Common myeloid progenitor, CD34-positive (primary cell): ENCODE results near the gene KRTAP10-12.

Source experiments
- CTCF ChIA-PET: fragments of 350-600 bp; sonication (Branson Sonifier 250); formaldehyde crosslinking; loops from one replicate; lab custom pipeline; 2021; ENCODE audit warnings: antibody characterized with exemption; lab: Charles Lee
- POLR2A ChIA-PET: fragments of 350-600 bp; sonication (Branson Sonifier 250); formaldehyde crosslinking; loops from one replicate; lab custom pipeline; 2021; ENCODE audit warnings: antibody characterized with exemption; lab: Charles Lee
- DNase-seq, 3 donors: peaks; one replicate each; pipeline versions ENCODE4 v3.0.0 to v3.0.0-alpha.2; 2013
- H3K27ac ChIP-seq, 2 experiments: 1 replicate in 1 of 2; 2 replicates in 1 of 2; pipeline ENCODE4 v1.7.0; 2013; ENCODE audit warnings: inconsistent platforms in 2 of 2, low read length in 2 of 2, mild to moderate bottlenecking in 2 of 2, low read depth in 1 of 2, moderate library complexity in 1 of 2; ENCODE audit not compliant: severe bottlenecking in 2 of 2, insufficient read depth in 1 of 2, poor library complexity in 1 of 2
- H3K27me3 ChIP-seq, 5 experiments: replicated peaks in 2 of 5; 1 replicate in 3 of 5; 2 replicates in 2 of 5; pipeline versions ENCODE4 v1.6.1 to v1.7.0; 2013; ENCODE audit warnings: low read length in 4 of 5, mild to moderate bottlenecking in 2 of 5, moderate library complexity in 2 of 5, inconsistent platforms in 1 of 5; ENCODE audit not compliant: insufficient read depth in 5 of 5, control insufficient read depth in 4 of 5
- H3K36me3 ChIP-seq, 4 experiments: 1 replicate in 2 of 4; 2 replicates in 2 of 4; pipeline versions ENCODE4 v1.6.1 to v1.7.0; 2013; ENCODE audit warnings: low read length in 3 of 4, control low read depth in 1 of 4, mild to moderate bottlenecking in 1 of 4; ENCODE audit not compliant: control insufficient read depth in 4 of 4, insufficient read depth in 4 of 4
- H3K4me1 ChIP-seq, 4 experiments: 1 replicate in 3 of 4; 2 replicates in 1 of 4; pipeline versions ENCODE4 v1.6.1 to v1.7.1; 2013; ENCODE audit warnings: low read length in 3 of 4, mild to moderate bottlenecking in 3 of 4, control low read depth in 1 of 4, inconsistent platforms in 1 of 4, moderate library complexity in 1 of 4; ENCODE audit not compliant: control insufficient read depth in 4 of 4, insufficient read depth in 4 of 4; ENCODE audit errors: control extremely low read depth in 1 of 4
- H3K4me3 ChIP-seq, 7 experiments: 1 replicate in 4 of 7; 2 replicates in 3 of 7; pipeline versions ENCODE4 v1.5.1 to v1.7.0; 2013; ENCODE audit warnings: mild to moderate bottlenecking in 7 of 7, low read length in 6 of 7, moderate library complexity in 6 of 7, inconsistent platforms in 2 of 7, low read depth in 2 of 7, control low read depth in 1 of 7; ENCODE audit not compliant: insufficient read depth in 4 of 7, control insufficient read depth in 1 of 7; ENCODE audit errors: extremely low read depth in 1 of 7
- H3K9me3 ChIP-seq, 5 experiments: 1 replicate in 4 of 5; 2 replicates in 1 of 5; pipeline versions ENCODE4 v1.6.1 to v1.7.1; 2013; ENCODE audit warnings: low read length in 4 of 5, mild to moderate bottlenecking in 2 of 5, inconsistent platforms in 1 of 5, low read depth in 1 of 5, moderate library complexity in 1 of 5; ENCODE audit not compliant: control insufficient read depth in 4 of 5, insufficient read depth in 2 of 5; ENCODE audit errors: control extremely low read depth in 1 of 5
- WGBS: methylation state at CpG from one replicate; pipeline ENCODE4 v1.1.5; 2013; ENCODE audit not compliant: insufficient coverage; 5-methylcytosine and 5-hydroxymethylcytosine counted together

The KRTAP10-12 gene

GRCh38 chr21:44653123-44653522, 43.8 kb upstream of the KRTAP10-12 start:
- peaks cover 3 to 37% (median 9%) of the 10 kb centered on the region in 5 experiments for H3K9me3 ChIP-seq
- ChIA-PET CTCF (no interaction called here), POLR2A (no interaction called here)

DNA sequence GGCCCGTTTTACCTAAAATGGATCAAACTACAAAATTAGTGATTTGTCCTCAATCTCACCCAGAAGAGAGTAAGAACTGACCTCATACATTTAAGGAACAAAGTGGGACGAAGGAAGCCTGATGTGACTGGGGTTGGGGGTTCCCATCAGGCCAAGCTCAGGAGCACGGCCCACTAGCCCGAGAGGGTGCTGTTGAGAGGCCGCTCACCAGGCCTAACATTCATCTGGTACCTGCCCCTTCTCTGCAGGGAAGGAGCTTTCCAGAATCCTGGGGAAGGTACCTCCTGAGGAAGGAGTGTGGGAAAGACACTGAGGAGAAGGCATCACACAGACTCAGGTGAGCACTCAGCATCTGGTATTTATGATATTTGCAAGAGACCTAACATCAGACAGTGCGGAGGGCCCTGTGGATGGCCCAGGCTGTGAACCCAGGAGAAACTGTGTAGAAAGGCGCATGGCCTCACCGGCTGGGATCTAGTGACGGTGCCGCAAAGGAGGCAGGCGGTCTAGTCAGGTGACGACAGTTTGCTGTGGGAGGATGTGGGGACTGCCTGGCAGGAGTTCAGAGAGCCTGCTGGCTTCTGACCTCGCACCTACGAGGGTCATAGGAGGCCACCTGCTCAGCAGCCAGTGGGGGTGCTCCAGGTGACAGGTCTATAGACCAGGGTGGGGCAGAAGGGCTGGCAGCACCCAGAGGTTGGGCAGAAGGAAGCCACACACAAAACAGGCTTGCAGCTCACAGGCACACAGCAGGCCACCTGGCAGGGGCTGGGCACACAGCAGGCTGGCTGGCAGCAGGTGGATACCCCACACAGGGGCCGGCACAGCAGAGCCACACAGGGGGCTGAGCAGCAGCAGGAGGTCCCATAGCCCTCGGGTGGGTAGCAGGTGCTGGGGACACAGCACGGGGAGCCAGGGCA, 43.1 kb upstream of the KRTAP10-12 start:
- Histone ChIP-seq H3K27me3 (peaks cover 0 to 6% (median 0%) of the 10 kb centered on the region in 5 experiments), H3K4me1 (peaks cover 0 to 2% (median 0%) of the 10 kb centered on the region in 4 experiments), H3K36me3 (no peaks in the 10 kb centered on the region), H3K9me3 (peaks cover 3 to 39% (median 11%) of the 10 kb centered on the region in 5 experiments), H3K4me3 (no peak overlapping the region), H3K27ac (no peak overlapping the region)
- 94% methylated on average over 15 of the region's 17 CpGs for WGBS
- ChIA-PET CTCF (no interaction called here), POLR2A (no interaction called here)
- no peak for DNase-seq

More at GRCh38 chr21:44653123-44653522, 43.8 kb upstream of the KRTAP10-12 start:
- Histone ChIP-seq H3K4me1 (peaks cover 0 to 2% (median 0%) of the 10 kb centered on the region in 4 experiments), H3K27me3 (peaks cover 0 to 13% (median 0%) of the 10 kb centered on the region in 5 experiments), H3K27ac (no peak overlapping the region), H3K4me3 (no peak overlapping the region), H3K36me3 (no peaks in the 10 kb centered on the region)
- DNase-seq: no peak
- WGBS: 85% methylated on average over 11 of the region's 14 CpGs

DNA sequence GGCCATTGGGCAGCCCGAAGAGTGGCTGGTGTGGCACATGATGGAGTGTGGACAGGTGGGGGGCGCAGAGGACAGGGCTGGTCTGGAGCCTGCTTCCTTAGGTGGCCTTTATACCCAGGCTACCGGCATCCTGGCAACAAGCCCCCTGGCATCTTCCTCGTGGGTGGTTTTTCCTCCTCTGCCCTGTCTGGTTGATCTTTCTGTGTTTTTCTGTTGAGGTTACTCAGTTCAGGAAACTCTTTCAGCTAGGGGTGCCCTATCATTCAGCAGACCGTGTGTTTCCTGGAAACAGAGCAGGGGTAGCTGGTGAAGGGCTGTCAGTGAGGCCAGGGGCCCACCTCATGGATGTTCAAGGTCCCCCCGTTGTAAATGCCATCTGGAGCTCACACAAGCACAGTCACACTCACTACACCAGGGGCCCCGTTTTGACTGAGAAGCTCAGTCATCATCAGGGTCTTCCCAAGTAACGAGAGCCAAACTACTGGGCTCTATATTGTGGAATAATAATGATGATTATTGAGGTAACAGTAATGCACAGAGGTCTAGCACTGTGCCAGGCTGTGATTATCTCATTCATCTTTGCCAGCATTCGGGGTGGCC, 42.3 kb upstream of the KRTAP10-12 start, which contains the start of gene KRTAP12-4:
TSS of gene KRTAP12-4 (minus strand) at position 84 of the 600 bp plus-strand sequence. CDS start at position 39, 45 bp downstream.
- ChIA-PET POLR2A (interaction anchor here (0.6 kb wide), 1 partner anchor 32 kb away, joined by 3 read pairs; no protein-coding TSS in a partner anchor), CTCF (no interaction called here)
- DNase-seq: peak in 1 of 3 donors; percentile 77
- H3K9me3 ChIP-seq: peaks cover 3 to 40% (median 11%) of the 10 kb centered on the region in 5 experiments
- H3K4me1 ChIP-seq: no peaks in the 10 kb centered on the region
- H3K4me3 ChIP-seq: no peak within 1 kb of the TSS
- no peak within 1 kb of the TSS for H3K27ac ChIP-seq
- 50% methylated on average over 6 of the region's 9 CpGs for WGBS
- H3K36me3 ChIP-seq: no peaks in the 10 kb centered on the region
- H3K27me3 ChIP-seq: peaks cover 0 to 10% (median 0%) of the 10 kb centered on the region in 5 experiments

- Histone ChIP-seq H3K4me1 (no peaks in the 10 kb centered on the region), H3K4me3 (no peak overlapping the region), H3K36me3 (no peaks in the 10 kb centered on the region), H3K9me3 (peaks cover 3 to 37% (median 11%) of the 10 kb centered on the region in 5 experiments), H3K27me3 (peaks cover 0 to 10% (median 0%) of the 10 kb centered on the region in 5 experiments), H3K27ac (no peak overlapping the region)
- POLR2A ChIA-PET: no interaction called here
- 80% methylated on average over 1 of the region's 1 CpG for WGBS
- CTCF ChIA-PET: no interaction called here
- DNase-seq: no peak
These were observed 40.1 kb upstream of the KRTAP10-12 start for GRCh38 chr21:44656868-44657267.

DNA sequence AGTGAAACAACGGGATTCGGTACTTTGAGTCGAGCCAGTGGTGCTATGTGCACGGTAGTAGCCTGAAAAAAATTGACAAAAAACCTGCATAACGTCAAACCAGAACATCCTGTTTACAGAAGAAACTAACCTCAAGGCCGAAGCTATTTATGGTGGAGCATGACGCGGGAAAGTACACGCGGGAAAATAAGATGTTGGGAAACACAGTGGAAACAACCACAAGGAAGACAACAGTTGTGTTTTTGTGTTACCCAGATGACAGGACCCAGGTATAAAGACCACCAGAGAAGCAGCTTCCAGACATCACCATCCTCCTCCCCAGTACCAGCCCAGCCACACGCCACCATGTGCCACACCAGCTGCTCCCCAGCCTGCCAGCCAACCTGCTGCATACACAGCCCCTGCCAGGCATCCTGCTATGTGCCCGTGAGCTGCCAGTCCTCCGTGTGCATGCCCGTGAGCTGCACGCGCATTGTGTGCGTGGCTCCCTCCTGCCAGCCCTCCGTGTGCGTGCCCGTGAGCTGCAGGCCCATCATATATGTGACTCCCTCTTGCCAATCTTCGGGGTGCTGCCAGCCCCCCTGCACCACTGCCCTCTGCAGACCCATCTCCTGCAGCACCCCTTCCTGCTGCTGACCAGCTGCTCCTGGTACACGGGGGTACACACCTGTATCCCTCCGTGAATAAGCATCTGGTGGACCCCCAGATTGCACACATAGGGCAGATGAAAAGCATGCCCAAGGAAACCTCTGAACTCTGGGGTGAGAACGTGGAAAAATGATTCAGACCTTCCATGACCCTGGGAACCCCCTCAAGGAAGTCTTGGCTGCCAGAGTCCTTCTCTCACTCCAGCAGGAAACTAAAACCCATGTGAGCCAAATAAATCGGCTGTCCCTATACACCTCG, 39.1 kb upstream of the KRTAP10-12 start, which contains the start of gene KRTAP12-3:
TSS of gene KRTAP12-3 (plus strand) at position 298 of the 906 bp plus-strand sequence. CDS start at position 346, 48 bp downstream.
- Histone ChIP-seq H3K27ac (no peak within 1 kb of the TSS), H3K4me3 (no peak within 1 kb of the TSS), H3K27me3 (peaks cover 0 to 10% (median 2%) of the 10 kb centered on the region in 5 experiments), H3K36me3 (no peaks in the 10 kb centered on the region), H3K4me1 (no peaks in the 10 kb centered on the region), H3K9me3 (peaks cover 3 to 37% (median 11%) of the 10 kb centered on the region in 5 experiments)
- ChIA-PET CTCF (no interaction called here), POLR2A (no interaction called here)
- 87% methylated on average over 18 of the region's 26 CpGs for WGBS
- peak in 1 of 3 donors; percentile 3 for DNase-seq

GRCh38 chr21:44658541-44658910, 38.4 kb upstream of the KRTAP10-12 start:
- WGBS: 86% methylated on average over 3 of the region's 5 CpGs
- Histone ChIP-seq H3K9me3 (peaks cover 3 to 34% (median 9%) of the 10 kb centered on the region in 5 experiments), H3K27me3 (peaks cover 0 to 10% (median 2%) of the 10 kb centered on the region in 5 experiments), H3K4me3 (no peak overlapping the region), H3K27ac (no peak overlapping the region), H3K36me3 (no peaks in the 10 kb centered on the region), H3K4me1 (no peaks in the 10 kb centered on the region)
- no peak for DNase-seq
- ChIA-PET POLR2A (no interaction called here), CTCF (no interaction called here)
